ENCODE data around the gene PRR29. TPM values are rescaled to one million over a fixed set of nuclear protein-coding genes. Genes with fewer than 3 reads are reported as not detected.

Gene PRR29
- total RNA-seq, 2 donors from 2014 or later, result 0.16 TPM; not detected in 1

GRCh38 chr17:64051153-64051552 lies 53.0 kb downstream of the PRR29 start:
- intact Hi-C loops (cut with DNase I), result no loop called here
- no peak for TF ChIP-seq CTCF (IDR thresholded peaks at IDR 0.05)
- H3K27me3 ChIP-seq, result no peaks in the 10 kb centered on the region
- H3K9ac ChIP-seq (ENCODE audit: low read depth in 2 of 2, low read length in 2 of 2), result no peak overlapping the region
- peaks cover 6% of the 10 kb centered on the region for H3K36me3 ChIP-seq
- no peaks in the 10 kb centered on the region for H3K9me3 ChIP-seq
- no peak overlapping the region for H3K27ac ChIP-seq
- H3K4me3 ChIP-seq, result no peak overlapping the region
- no peaks in the 10 kb centered on the region for H3K4me1 ChIP-seq
- no peak for DNase-seq

- TF ChIP-seq CTCF (IDR thresholded peaks at IDR 0.05), result no peak
- intact Hi-C loops (cut with DNase I), result no loop called here
- Histone ChIP-seq H3K9me3 (no peaks in the 10 kb centered on the region), H3K36me3 (peaks cover 6% of the 10 kb centered on the region), H3K4me1 (no peaks in the 10 kb centered on the region), H3K27ac (no peak overlapping the region), H3K9ac (ENCODE audit: low read depth in 2 of 2, low read length in 2 of 2) (no peak overlapping the region), H3K4me3 (no peak overlapping the region), H3K27me3 (no peaks in the 10 kb centered on the region)
- DNase-seq, result no peak
These were observed 55.0 kb downstream of the PRR29 start for GRCh38 chr17:64053101-64053500.

Other genes with a start within 250 kb of the PRR29 start
- 100 to 1,000 TPM; 128 to 145 TPM for gene CCDC47, start 224.8 kb upstream of the PRR29 start, total RNA-seq
- 10 to 100 TPM; 71.1 to 74.5 TPM for gene DDX42, start 224.2 kb upstream of the PRR29 start, total RNA-seq
- 100 to 1,000 TPM in 1 of 2 donors, 10 to 100 TPM in 1; 86.1 to 138 TPM for gene PSMC5, start 170.9 kb upstream of the PRR29 start, total RNA-seq
- 10 to 100 TPM; 25.4 to 44.6 TPM for gene FTSJ3, start 170.7 kb upstream of the PRR29 start, total RNA-seq
- 100 to 1,000 TPM in 1 of 2 donors, 10 to 100 TPM in 1; 77.2 to 124 TPM for gene SMARCD2, start 155.7 kb upstream of the PRR29 start, total RNA-seq
- gene CSH2, start 124.7 kb upstream of the PRR29 start, total RNA-seq, result not detected
- not detected for gene GH2, start 116.4 kb upstream of the PRR29 start, total RNA-seq
- gene CSH1, start 101.8 kb upstream of the PRR29 start, total RNA-seq, result not detected
- gene CSHL1, start 87.1 kb upstream of the PRR29 start, total RNA-seq, result not detected
- not detected for gene GH1, start 79.5 kb upstream of the PRR29 start, total RNA-seq
- 1 to 10 TPM; 1.5 to 1.7 TPM for gene CD79B, start 66.0 kb upstream of the PRR29 start, total RNA-seq
- gene SCN4A, start 25.4 kb upstream of the PRR29 start, total RNA-seq, result under 1 TPM; 0.07 to 0.27 TPM
- gene ICAM2, start 22.3 kb downstream of the PRR29 start, total RNA-seq, result 1 to 10 TPM; 9.2 to 9.5 TPM
- gene ERN1, start 131.8 kb downstream of the PRR29 start, total RNA-seq, result 10 to 100 TPM; 19.2 to 19.6 TPM